Uterus (tissue), 2 donors: ENCODE measurements around the gene OLIG2.

Experiments used
- POLR2A ChIP-seq, 2 donors: fragments of 450-650 bp; IDR thresholded peaks; one replicate each; pipeline ENCODE4 v1.6.1; 2016; ENCODE audit warnings: antibody characterized with exemption in 2 of 2, mild to moderate bottlenecking in 1 of 2, moderate library complexity in 1 of 2
- TF ChIP-seq, protein P1 (sequence below), 4 experiments: fragments of 200-600 bp in 2 of 4; fragments of 450-650 bp in 2 of 4; sonication (generic) in 2 of 4; IDR thresholded peaks; one replicate each; pipeline ENCODE4 v1.5.1; 2016 to 2019; ENCODE audit warnings: antibody characterized with exemption in 4 of 4, mild to moderate bottlenecking in 2 of 4, moderate library complexity in 1 of 4

DNA sequence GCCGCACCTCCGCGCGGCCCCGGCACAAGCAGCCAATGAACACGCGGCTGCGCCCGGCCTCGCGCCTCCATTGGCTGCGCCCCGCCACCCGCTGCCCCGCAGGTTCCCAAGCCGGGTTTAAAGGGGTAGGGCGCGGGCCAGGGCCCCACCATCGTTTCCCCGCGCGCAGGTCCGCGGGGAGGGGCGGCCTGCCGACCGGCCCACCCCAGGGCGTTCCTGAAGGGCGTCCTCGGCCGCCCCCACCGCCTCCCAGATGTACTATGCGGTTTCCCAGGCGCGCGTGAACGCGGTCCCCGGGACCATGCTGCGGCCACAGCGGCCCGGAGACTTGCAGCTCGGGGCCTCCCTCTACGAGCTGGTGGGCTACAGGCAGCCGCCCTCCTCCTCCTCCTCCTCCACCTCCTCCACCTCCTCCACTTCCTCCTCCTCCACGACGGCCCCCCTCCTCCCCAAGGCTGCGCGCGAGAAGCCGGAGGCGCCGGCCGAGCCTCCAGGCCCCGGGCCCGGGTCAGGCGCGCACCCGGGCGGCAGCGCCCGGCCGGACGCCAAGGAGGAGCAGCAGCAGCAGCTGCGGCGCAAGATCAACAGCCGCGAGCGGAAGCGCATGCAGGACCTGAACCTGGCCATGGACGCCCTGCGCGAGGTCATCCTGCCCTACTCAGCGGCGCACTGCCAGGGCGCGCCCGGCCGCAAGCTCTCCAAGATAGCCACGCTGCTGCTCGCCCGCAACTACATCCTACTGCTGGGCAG, 44.4 kb downstream of the OLIG2 start, which contains the start of gene OLIG1:
- TF ChIP-seq POLR2A (IDR thresholded peaks at IDR 0.05), result no peak
- TF ChIP-seq, protein P1, sequence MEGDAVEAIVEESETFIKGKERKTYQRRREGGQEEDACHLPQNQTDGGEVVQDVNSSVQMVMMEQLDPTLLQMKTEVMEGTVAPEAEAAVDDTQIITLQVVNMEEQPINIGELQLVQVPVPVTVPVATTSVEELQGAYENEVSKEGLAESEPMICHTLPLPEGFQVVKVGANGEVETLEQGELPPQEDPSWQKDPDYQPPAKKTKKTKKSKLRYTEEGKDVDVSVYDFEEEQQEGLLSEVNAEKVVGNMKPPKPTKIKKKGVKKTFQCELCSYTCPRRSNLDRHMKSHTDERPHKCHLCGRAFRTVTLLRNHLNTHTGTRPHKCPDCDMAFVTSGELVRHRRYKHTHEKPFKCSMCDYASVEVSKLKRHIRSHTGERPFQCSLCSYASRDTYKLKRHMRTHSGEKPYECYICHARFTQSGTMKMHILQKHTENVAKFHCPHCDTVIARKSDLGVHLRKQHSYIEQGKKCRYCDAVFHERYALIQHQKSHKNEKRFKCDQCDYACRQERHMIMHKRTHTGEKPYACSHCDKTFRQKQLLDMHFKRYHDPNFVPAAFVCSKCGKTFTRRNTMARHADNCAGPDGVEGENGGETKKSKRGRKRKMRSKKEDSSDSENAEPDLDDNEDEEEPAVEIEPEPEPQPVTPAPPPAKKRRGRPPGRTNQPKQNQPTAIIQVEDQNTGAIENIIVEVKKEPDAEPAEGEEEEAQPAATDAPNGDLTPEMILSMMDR (IDR thresholded peaks at IDR 0.05), result no peak
